Astrocyte (in vitro differentiated cells and primary cell): Measurements from ENCODE around the gene CYP46A1. TPM values are rescaled to one million over a fixed set of nuclear protein-coding genes. Genes with fewer than 3 reads are reported as not detected.

Experiments
- DNase-seq: peaks from one replicate; pipeline ENCODE4 v3.0.0-alpha.2; 2010; ENCODE audit warnings: low read depth
- FAIRE-seq: peaks from 2 replicates; lab custom pipeline; 2011; peaks lifted over from hg19 to GRCh38; lab: Jason Lieb, UNC
- H2AFZ ChIP-seq: 2 replicates; pipeline ENCODE4 v1.6.0; 2012; ENCODE audit warnings: low read depth, low read length, inconsistent platforms
- H3K27ac ChIP-seq: 2 replicates; pipeline ENCODE4 v1.5.1; 2011; ENCODE audit warnings: low read depth, low read length, inconsistent platforms
- H3K27me3 ChIP-seq: 2 replicates; pipeline ENCODE4 v1.6.0; 2011; ENCODE audit warnings: low read length, inconsistent platforms; ENCODE audit not compliant: insufficient read depth
- H3K36me3 ChIP-seq: 2 replicates; pipeline ENCODE4 v1.5.1; 2011; ENCODE audit warnings: low read length, inconsistent platforms; ENCODE audit not compliant: insufficient read depth
- H3K4me1 ChIP-seq: 2 replicates; pipeline ENCODE4 v1.5.1; 2011; ENCODE audit warnings: low read length, inconsistent platforms; ENCODE audit not compliant: insufficient read depth
- H3K4me2 ChIP-seq: 2 replicates; pipeline ENCODE4 v1.6.0; 2012; ENCODE audit warnings: low read length, inconsistent platforms
- H3K4me3 ChIP-seq: 2 replicates; pipeline ENCODE4 v1.5.1; 2011; ENCODE audit warnings: low read depth, mild to moderate bottlenecking, low read length, inconsistent platforms; ENCODE audit not compliant: insufficient read depth
- H3K79me2 ChIP-seq: 2 replicates; pipeline ENCODE4 v1.6.0; 2012; ENCODE audit warnings: mild to moderate bottlenecking, low read length, inconsistent platforms; ENCODE audit not compliant: insufficient read depth
- H3K9ac ChIP-seq: 2 replicates; pipeline ENCODE4 v1.6.0; 2012; ENCODE audit warnings: mild to moderate bottlenecking, low read length, inconsistent platforms
- H3K9me3 ChIP-seq: 2 replicates; pipeline ENCODE4 v1.5.1; 2012; ENCODE audit warnings: low read depth, mild to moderate bottlenecking, low read length, inconsistent platforms; ENCODE audit not compliant: insufficient read depth
- H4K20me1 ChIP-seq: 2 replicates; pipeline ENCODE4 v1.6.0; 2012; ENCODE audit warnings: low read length, inconsistent platforms; ENCODE audit not compliant: insufficient read depth
- H3K27ac Mint-ChIP-seq: one replicate; pipeline ENCODE4 v1.8.0; 2021; ENCODE audit warnings: mild to moderate bottlenecking, mixed read lengths; ENCODE audit not compliant: unreplicated experiment
- H3K27me3 Mint-ChIP-seq: one replicate; pipeline ENCODE4 v1.8.0; 2021; ENCODE audit warnings: low read depth, mixed read lengths; ENCODE audit not compliant: unreplicated experiment
- H3K36me3 Mint-ChIP-seq: one replicate; pipeline ENCODE4 v1.8.0; 2021; ENCODE audit warnings: low read depth, mixed read lengths; ENCODE audit not compliant: unreplicated experiment
- H3K4me1 Mint-ChIP-seq: one replicate; pipeline ENCODE4 v1.8.0; 2021; ENCODE audit warnings: low read depth, mixed read lengths; ENCODE audit not compliant: unreplicated experiment
- H3K4me3 Mint-ChIP-seq: one replicate; pipeline ENCODE4 v1.8.0; 2021; ENCODE audit warnings: mild to moderate bottlenecking, moderate library complexity, mixed read lengths; ENCODE audit not compliant: unreplicated experiment
- H3K9me3 Mint-ChIP-seq: one replicate; pipeline ENCODE4 v1.8.0; 2021; ENCODE audit warnings: mild to moderate bottlenecking, mixed read lengths; ENCODE audit not compliant: unreplicated experiment
- CTCF ChIP-seq: IDR thresholded peaks from 2 replicates; pipeline ENCODE4 v1.5.1; 2011; ENCODE audit warnings: low read depth, mild to moderate bottlenecking, inconsistent platforms, low read length, moderate library complexity; ENCODE audit not compliant: insufficient read depth
- EZH2 ChIP-seq: IDR thresholded peaks from 2 replicates; pipeline ENCODE4 v1.6.1; 2012; ENCODE audit warnings: mild to moderate bottlenecking, low read length, inconsistent platforms; ENCODE audit not compliant: insufficient read depth
- total RNA-seq: library from RNA; stranded (reverse); gene quantifications from 2 replicates; pipeline ENCODE4 v1.2.1, GENCODE V29; 2021

Gene CYP46A1
- total RNA-seq, 1 donor from 2014 or later: 0.52 TPM

- no peak overlapping the region for H3K4me2 ChIP-seq
- no peak for DNase-seq
These were observed 1.1 kb downstream of the CYP46A1 start for GRCh38 chr14:99685151-99685591.

GRCh38 chr14:99685596-99685995 is 1.5 kb downstream of the CYP46A1 start:
- no peak overlapping the region for H3K9ac ChIP-seq
- H2AFZ ChIP-seq: no peak overlapping the region
- DNase-seq (no peak), FAIRE-seq (no peak)
- no peaks in the 10 kb centered on the region for H3K9me3 ChIP-seq
- no peak overlapping the region for H3K27ac Mint-ChIP-seq
- no peaks in the 10 kb centered on the region for H3K4me1 Mint-ChIP-seq
- H3K4me3 ChIP-seq: no peak overlapping the region
- H4K20me1 ChIP-seq: no peaks in the 10 kb centered on the region
- no peak overlapping the region for H3K27ac ChIP-seq
- peaks cover 5% of the 10 kb centered on the region for H3K4me1 ChIP-seq
- H3K79me2 ChIP-seq: no peaks in the 10 kb centered on the region
- H3K27me3 ChIP-seq: peaks cover 5% of the 10 kb centered on the region
- H3K4me3 Mint-ChIP-seq: peak overlapping the region; percentile 36
- H3K27me3 Mint-ChIP-seq: peaks cover 57% of the 10 kb centered on the region
- TF ChIP-seq CTCF (no peak), EZH2 (no peak)
- H3K4me2 ChIP-seq: no peak overlapping the region
- H3K9me3 Mint-ChIP-seq: peaks cover 3% of the 10 kb centered on the region
- H3K36me3 ChIP-seq: no peaks in the 10 kb centered on the region
- no peaks in the 10 kb centered on the region for H3K36me3 Mint-ChIP-seq

More at GRCh38 chr14:99685151-99685591, 1.1 kb downstream of the CYP46A1 start:
- Mint-ChIP-seq H3K27me3 (peaks cover 54% of the 10 kb centered on the region), H3K27ac (no peak overlapping the region), H3K4me1 (no peaks in the 10 kb centered on the region), H3K4me3 (peak overlapping the region; percentile 36), H3K9me3 (peaks cover 3% of the 10 kb centered on the region), H3K36me3 (no peaks in the 10 kb centered on the region)
- FAIRE-seq: no peak
- Histone ChIP-seq H4K20me1 (no peaks in the 10 kb centered on the region), H3K9ac (no peak overlapping the region), H3K27me3 (peaks cover 5% of the 10 kb centered on the region), H2AFZ (no peak overlapping the region), H3K27ac (no peak overlapping the region), H3K4me1 (peaks cover 5% of the 10 kb centered on the region), H3K79me2 (no peaks in the 10 kb centered on the region), H3K9me3 (no peaks in the 10 kb centered on the region), H3K36me3 (no peaks in the 10 kb centered on the region), H3K4me3 (no peak overlapping the region)
- TF ChIP-seq CTCF: no peak
- no peak for TF ChIP-seq EZH2

GRCh38 chr14:99686557-99687283 is 2.6 kb downstream of the CYP46A1 start:
- peaks cover 57% of the 10 kb centered on the region for H3K27me3 Mint-ChIP-seq
- no peak overlapping the region for H3K4me3 ChIP-seq
- no peak overlapping the region for H3K9ac ChIP-seq
- no peak overlapping the region for H3K27ac Mint-ChIP-seq
- no peak overlapping the region for H3K4me3 Mint-ChIP-seq
- H3K27ac ChIP-seq: no peak overlapping the region
- no peak for DNase-seq
- H3K4me1 ChIP-seq: peaks cover 5% of the 10 kb centered on the region
- peaks cover 5% of the 10 kb centered on the region for H3K27me3 ChIP-seq
- H3K9me3 Mint-ChIP-seq: peaks cover 3% of the 10 kb centered on the region
- no peaks in the 10 kb centered on the region for H3K36me3 Mint-ChIP-seq
- H3K4me1 Mint-ChIP-seq: no peaks in the 10 kb centered on the region
- H3K36me3 ChIP-seq: no peaks in the 10 kb centered on the region
- FAIRE-seq: no peak
- no peak overlapping the region for H2AFZ ChIP-seq
- no peaks in the 10 kb centered on the region for H3K9me3 ChIP-seq
- no peaks in the 10 kb centered on the region for H3K79me2 ChIP-seq
- TF ChIP-seq CTCF (no peak), EZH2 (no peak)
- no peaks in the 10 kb centered on the region for H4K20me1 ChIP-seq
- no peak overlapping the region for H3K4me2 ChIP-seq
